CD4-positive, alpha-beta T cell treated with Interleukin-6 at 100 ng/mL for 8 hours (primary cell): ENCODE measurements around the gene DGKD.

Experiments used
- DNase-seq: peaks from one replicate; pipeline ENCODE4 v3.0.0-alpha.2; 2020; ENCODE audit warnings: mixed read lengths, low spot score

Gene DGKD

GRCh38 chr2:233413046-233413445, 58.8 kb downstream of the DGKD start:
- no peak for DNase-seq

- peak; percentile 65 for DNase-seq
These were observed 59.4 kb downstream of the DGKD start for GRCh38 chr2:233413559-233414272.

- DNase-seq: no peak
These were observed 60.0 kb downstream of the DGKD start for GRCh38 chr2:233414273-233414654.

GRCh38 chr2:233414777-233415570, 60.7 kb downstream of the DGKD start:
- DNase-seq: peak; percentile 57

- no peak for DNase-seq
These were observed 61.9 kb downstream of the DGKD start for GRCh38 chr2:233416199-233416598.

GRCh38 chr2:233416706-233417105, 62.4 kb downstream of the DGKD start:
- no peak for DNase-seq

- no peak for DNase-seq
These were observed 63.0 kb downstream of the DGKD start for GRCh38 chr2:233417282-233417681.

- DNase-seq: no peak
These were observed 63.9 kb downstream of the DGKD start for GRCh38 chr2:233418052-233418760.

- peak; percentile 62 for DNase-seq
These were observed 64.7 kb downstream of the DGKD start for GRCh38 chr2:233418761-233419546.

- DNase-seq: peak; percentile 64
These were observed 65.5 kb downstream of the DGKD start for GRCh38 chr2:233419602-233420391.

GRCh38 chr2:233421091-233421816, 67.0 kb downstream of the DGKD start:
- no peak for DNase-seq

GRCh38 chr2:233422050-233422639, 67.9 kb downstream of the DGKD start:
- peak; percentile 83 for DNase-seq

GRCh38 chr2:233422649-233423551, 68.6 kb downstream of the DGKD start:
- peak; percentile 26 for DNase-seq

- no peak for DNase-seq
These were observed 69.2 kb downstream of the DGKD start for GRCh38 chr2:233423552-233423860.

GRCh38 chr2:233424154-233424951, 70.1 kb downstream of the DGKD start:
- DNase-seq: no peak

- DNase-seq: no peak
These were observed 72.5 kb downstream of the DGKD start for GRCh38 chr2:233426619-233427342.

- no peak for DNase-seq
These were observed 73.7 kb downstream of the DGKD start for GRCh38 chr2:233428008-233428407.

- no peak for DNase-seq
These were observed 74.1 kb downstream of the DGKD start for GRCh38 chr2:233428438-233428837.
